Heart left ventricle (tissue), 16 donors: ENCODE results near the gene C12orf42. TPM values are rescaled to one million over a fixed set of nuclear protein-coding genes. Genes with fewer than 3 reads are reported as not detected.

Source experiments
- ATAC-seq, 4 donors: fragments of 200-7000 bp; cut with Tn5 transposase; one replicate each; pipeline ENCODE4 v1.9.1; 2020 to 2022; ENCODE audit warnings: moderate library complexity in 4 of 4, mild to moderate bottlenecking in 3 of 4, moderate number of reproducible peaks in 1 of 4
- DNase-seq, 5 donors: peaks; one replicate each; pipeline ENCODE4 v3.0.0-alpha.2; 2020
- H3K27ac ChIP-seq, 12 donors: fragments of 200-600 bp; sonication (generic) in 4 of 12; one replicate each; pipeline versions ENCODE4 v1.5.0 to v1.8.0; 2016 to 2022; ENCODE audit warnings: mild to moderate bottlenecking in 2 of 12
- H3K27me3 ChIP-seq, 9 donors: fragments of 200-600 bp; sonication (generic) in 2 of 9; one replicate each; pipeline versions ENCODE4 v1.5.1 to v1.8.0; 2016 to 2022; ENCODE audit warnings: mild to moderate bottlenecking in 3 of 9
- H3K36me3 ChIP-seq, 9 donors: fragments of 200-600 bp; sonication (generic) in 2 of 9; one replicate each; pipeline versions ENCODE4 v1.5.0 to v1.8.0; 2018 to 2022; ENCODE audit warnings: mild to moderate bottlenecking in 2 of 9
- H3K4me1 ChIP-seq, 12 donors: fragments of 200-600 bp; sonication (generic) in 4 of 12; one replicate each; pipeline versions ENCODE4 v1.5.0 to v1.8.0; 2016 to 2022; ENCODE audit warnings: mild to moderate bottlenecking in 3 of 12
- H3K4me3 ChIP-seq, 12 donors: fragments of 200-600 bp; sonication (generic) in 4 of 12; one replicate each; pipeline versions ENCODE4 v1.5.0 to v1.8.0; 2017 to 2022; ENCODE audit warnings: mild to moderate bottlenecking in 9 of 12, moderate library complexity in 4 of 12
- H3K9me3 ChIP-seq, 12 donors: fragments of 200-600 bp; sonication (generic) in 4 of 12; one replicate each; pipeline versions ENCODE4 v1.5.0 to v1.8.0; 2016 to 2022; ENCODE audit warnings: mild to moderate bottlenecking in 1 of 12
- POLR2A ChIP-seq, 2 donors: fragments of 450-650 bp; IDR thresholded peaks; one replicate each; pipeline ENCODE4 v1.6.1; 2017; ENCODE audit warnings: antibody characterized with exemption in 2 of 2, mild to moderate bottlenecking in 2 of 2, moderate library complexity in 2 of 2
- WGBS, 4 donors: extraction: QIAGEN DNeasy Blood & Tissue Kit in 2 of 4; methylation state at CpG; one replicate each; pipeline versions ENCODE4 v1.1.5 to v1.1.7; 2013 to 2018; 5-methylcytosine and 5-hydroxymethylcytosine counted together
- intact Hi-C, 10 donors: fragments of 100-400 bp; cut with DNase I; formaldehyde crosslinking; loops; one replicate each; pipeline versions ENCODE4 v1.11.1 to v1.14.2; 2022
- polyA plus RNA-seq, 2 donors: library from polyadenylated mRNA; stranded (reverse); fragments of 200-250 nt; gene quantifications; one replicate each; pipeline ENCODE4 v1.2.3, GENCODE V29; 2013
- total RNA-seq, 9 donors: library from RNA; depleted of rRNA in 2 of 9; stranded (reverse); fragments of >200 nt in 2 of 9; fragmentation: NEBNext Ultra II Directional in 3 of 9; extraction: Animal tissue kit (Norgen Biotek cat#: 25700) in 3 of 9; gene quantifications; one replicate each; pipeline versions ENCODE4 v1.1.0 to v1.2.4, GENCODE V29; 2016 to 2023
- TF ChIP-seq, protein P1 (sequence below), 12 donors: fragments of 200-600 bp; sonication (generic) in 4 of 12; IDR thresholded peaks; one replicate each; pipeline versions ENCODE4 v1.5.0 to v1.8.0; 2018 to 2022; ENCODE audit warnings: antibody characterized with exemption in 12 of 12, mild to moderate bottlenecking in 5 of 12
- donor health status: ischemic (EF 13 %, LVEDD 7.1; RV severe dilation, severe dysfunction).
- donor health status: healthy with polysubstance abuse.
- donor health status: DM: no; HTN: yes; CAD: no.
- donor health status: DM: no; HTN: no; CAD: no.
- donor health status: ischemic (EF 25% LVEDD 6.9; RV normal size, moderate dysfunction).
- donor health status: ischemic (EF 25% LVEDD 5.7; RV mildly dilated, moderate dysfunction).
- donor health status: healthy.
- donor health status: DM: yes; HTN: yes; CAD: no.
- donor health status: ischemic (EF 35%, LVEDD 5.7; RV mildly dilated, moderate dysfunction).
- donor health status: nonischemic (EF 11% LVEDD 7.7; RV severe dilation, severe dysfunction).
- donor health status: DM: yes; HTN: yes; CAD: no.
- donor health status: PGD.
- donor health status: ischemic (EF 29% LVEDD 5.4; RV normal size, mild dysfunction).
- donor health status: nonischemic (EF 23%, LVEDD 6.1; RV moderate dilation, normal function).

The C12orf42 gene
- total and polyA plus RNA-seq, 11 donors: not detected

DNA sequence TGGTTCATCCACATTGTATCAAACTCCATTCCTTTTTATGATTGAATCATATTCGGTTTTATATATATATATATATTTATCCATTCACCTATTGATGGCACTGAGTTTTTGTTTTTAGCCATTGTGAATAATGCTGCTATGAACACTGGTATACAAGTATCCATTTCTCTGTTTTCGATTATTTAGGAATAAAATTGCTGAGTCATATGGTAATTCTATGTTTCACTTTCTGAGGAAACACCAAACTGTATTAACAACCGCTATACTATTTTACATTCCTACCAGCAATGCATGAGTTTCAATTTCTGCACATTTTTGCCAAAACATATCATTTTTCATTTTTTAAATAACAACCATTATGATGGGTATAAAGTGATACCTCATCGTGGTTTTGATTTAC lies 104.7 kb downstream of the C12orf42 start:
- DNase-seq (no peak), ATAC-seq (no peak)
- Histone ChIP-seq H3K4me3 (no peak overlapping the region), H3K27ac (no peak overlapping the region), H3K9me3 (peaks cover 0 to 18% (median 0%) of the 10 kb centered on the region in 12 donors), H3K36me3 (no peaks in the 10 kb centered on the region), H3K4me1 (no peaks in the 10 kb centered on the region), H3K27me3 (no peaks in the 10 kb centered on the region)
- intact Hi-C loops: no loop called here
- WGBS, 4 donors: 81 to 85% (median 84%) methylated on average over 4 of the region's 4 CpGs
- no peak for TF ChIP-seq POLR2A (IDR thresholded peaks at IDR 0.05)
- TF ChIP-seq, protein P1, sequence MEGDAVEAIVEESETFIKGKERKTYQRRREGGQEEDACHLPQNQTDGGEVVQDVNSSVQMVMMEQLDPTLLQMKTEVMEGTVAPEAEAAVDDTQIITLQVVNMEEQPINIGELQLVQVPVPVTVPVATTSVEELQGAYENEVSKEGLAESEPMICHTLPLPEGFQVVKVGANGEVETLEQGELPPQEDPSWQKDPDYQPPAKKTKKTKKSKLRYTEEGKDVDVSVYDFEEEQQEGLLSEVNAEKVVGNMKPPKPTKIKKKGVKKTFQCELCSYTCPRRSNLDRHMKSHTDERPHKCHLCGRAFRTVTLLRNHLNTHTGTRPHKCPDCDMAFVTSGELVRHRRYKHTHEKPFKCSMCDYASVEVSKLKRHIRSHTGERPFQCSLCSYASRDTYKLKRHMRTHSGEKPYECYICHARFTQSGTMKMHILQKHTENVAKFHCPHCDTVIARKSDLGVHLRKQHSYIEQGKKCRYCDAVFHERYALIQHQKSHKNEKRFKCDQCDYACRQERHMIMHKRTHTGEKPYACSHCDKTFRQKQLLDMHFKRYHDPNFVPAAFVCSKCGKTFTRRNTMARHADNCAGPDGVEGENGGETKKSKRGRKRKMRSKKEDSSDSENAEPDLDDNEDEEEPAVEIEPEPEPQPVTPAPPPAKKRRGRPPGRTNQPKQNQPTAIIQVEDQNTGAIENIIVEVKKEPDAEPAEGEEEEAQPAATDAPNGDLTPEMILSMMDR (IDR thresholded peaks at IDR 0.05): no peak

DNA sequence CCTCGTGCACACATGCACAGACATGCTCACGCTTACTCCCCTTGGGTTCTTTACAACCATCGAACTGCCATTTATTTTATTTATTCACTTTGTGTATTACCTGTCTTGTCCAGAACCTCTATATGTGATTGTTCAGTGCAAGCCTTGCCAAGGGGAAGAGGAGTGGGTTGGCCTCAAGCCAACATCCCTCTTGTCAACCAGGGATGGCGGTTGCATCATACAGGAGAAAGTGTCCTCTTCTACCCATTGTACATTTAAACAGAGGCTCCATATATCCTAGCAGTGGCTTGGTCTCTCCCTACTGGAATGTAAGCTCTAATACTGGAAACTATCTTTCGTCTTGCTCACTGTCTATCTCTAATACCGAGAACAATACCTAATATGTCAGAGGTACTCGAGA lies 108.4 kb downstream of the C12orf42 start:
- TF ChIP-seq, protein P1 (IDR thresholded peaks at IDR 0.05): no peak
- TF ChIP-seq POLR2A (IDR thresholded peaks at IDR 0.05): no peak
- Histone ChIP-seq H3K4me1 (no peaks in the 10 kb centered on the region), H3K27me3 (no peaks in the 10 kb centered on the region), H3K27ac (no peak overlapping the region), H3K9me3 (peaks cover 0 to 14% (median 0%) of the 10 kb centered on the region in 12 donors), H3K36me3 (no peaks in the 10 kb centered on the region), H3K4me3 (no peak overlapping the region)
- DNase-seq (no peak), ATAC-seq (no peak)
- intact Hi-C loops: no loop called here
- 82 to 87% (median 85%) methylated on average over 7 of the region's 7 CpGs for WGBS, 4 donors

DNA sequence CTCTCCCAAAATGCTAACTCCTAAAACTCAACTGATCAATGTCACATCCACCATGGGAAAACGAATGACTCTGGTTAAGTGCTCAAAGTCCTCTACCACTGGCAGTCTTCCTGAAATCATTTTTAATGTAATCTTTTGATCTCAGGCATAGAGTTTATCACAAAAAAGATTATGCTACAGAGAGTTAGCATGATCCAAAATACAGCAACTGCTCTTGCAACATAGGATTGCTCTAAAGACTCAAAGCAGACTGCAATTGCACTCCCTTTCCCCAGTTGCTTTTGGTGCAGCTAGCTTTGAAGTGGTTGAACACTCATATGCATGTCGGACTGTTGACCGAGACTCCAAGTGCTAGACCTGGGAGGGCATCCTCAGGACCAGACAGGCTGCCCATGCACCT lies 109.3 kb downstream of the C12orf42 start:
- H3K4me1 ChIP-seq: no peaks in the 10 kb centered on the region
- H3K4me3 ChIP-seq: no peak overlapping the region
- TF ChIP-seq POLR2A (IDR thresholded peaks at IDR 0.05): no peak
- TF ChIP-seq, protein P1 (IDR thresholded peaks at IDR 0.05): no peak
- 66 to 77% (median 69%) methylated on average over 3 of the region's 3 CpGs for WGBS, 4 donors
- H3K9me3 ChIP-seq: peaks cover 0 to 6% (median 0%) of the 10 kb centered on the region in 12 donors
- no peak overlapping the region for H3K27ac ChIP-seq
- ATAC-seq: no peak
- intact Hi-C loops: no loop called here
- H3K36me3 ChIP-seq: no peaks in the 10 kb centered on the region
- DNase-seq: no peak
- H3K27me3 ChIP-seq: no peaks in the 10 kb centered on the region

DNA sequence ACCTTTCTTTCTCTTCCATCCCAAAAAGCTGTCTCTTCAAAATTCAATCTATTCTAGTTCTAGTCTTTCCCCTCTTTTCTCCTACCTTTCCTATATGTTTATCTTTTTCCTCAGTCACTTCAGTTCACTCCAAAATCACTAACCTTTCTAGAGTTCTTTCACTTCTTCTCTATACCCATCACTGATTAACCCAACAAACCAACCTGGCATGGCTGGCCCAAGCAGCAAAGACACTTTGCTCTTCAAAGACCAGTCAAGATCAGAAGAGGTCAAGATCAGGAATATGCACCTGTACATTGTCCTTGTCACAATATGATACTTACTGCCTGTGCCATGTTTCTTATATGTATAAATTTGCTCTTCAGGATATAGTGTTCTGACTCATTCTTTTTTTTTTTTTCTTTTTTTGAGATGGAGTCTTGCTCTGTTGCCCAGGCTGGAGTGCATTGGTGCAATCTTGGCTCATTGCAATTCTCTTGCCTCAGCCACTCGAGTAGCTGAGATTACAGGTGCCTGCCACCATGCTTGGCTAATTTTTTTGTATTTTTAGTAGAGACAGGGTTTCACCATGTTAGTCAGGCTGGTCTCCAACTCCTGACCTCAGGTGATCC lies 112.9 kb downstream of the C12orf42 start:
- no peak for ATAC-seq
- no peak overlapping the region for H3K27ac ChIP-seq
- no peaks in the 10 kb centered on the region for H3K27me3 ChIP-seq
- H3K4me3 ChIP-seq: no peak overlapping the region
- no peak for DNase-seq
- intact Hi-C loops: no loop called here
- H3K4me1 ChIP-seq: no peaks in the 10 kb centered on the region
- TF ChIP-seq, protein P1 (IDR thresholded peaks at IDR 0.05): no peak
- no peak for TF ChIP-seq POLR2A (IDR thresholded peaks at IDR 0.05)
- H3K36me3 ChIP-seq: no peaks in the 10 kb centered on the region
- 37 to 52% (median 40%) methylated on average over 1 of the region's 1 CpG for WGBS, 4 donors
- H3K9me3 ChIP-seq: no peaks in the 10 kb centered on the region
